ENCODE results near the gene WNT8B. TPM values are rescaled to one million over a fixed set of nuclear protein-coding genes. Genes with fewer than 3 reads are reported as not detected.

The WNT8B gene
- total and polyA plus RNA-seq, 9 of the 15 experiments (the other 6 are each of a cell fraction or from before 2014, with no cell fraction given): not detected

DNA sequence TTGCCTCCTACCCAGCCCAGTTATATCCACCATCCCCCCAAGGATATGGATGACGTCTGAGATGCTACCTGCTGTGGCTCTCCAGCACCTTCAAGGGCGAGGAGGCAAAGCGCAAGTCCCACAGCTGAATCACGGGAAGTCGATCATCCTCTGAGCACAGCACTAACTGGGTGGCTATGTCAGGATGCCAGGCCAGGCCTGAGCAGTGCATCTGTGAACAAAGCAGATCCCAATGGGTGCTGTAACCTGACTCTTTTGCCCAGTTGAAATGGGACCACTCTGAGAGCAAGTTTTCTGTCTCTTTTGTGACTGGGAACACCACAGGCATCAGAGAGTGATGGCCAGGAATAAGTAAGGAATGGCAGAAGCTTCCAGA, 44.5 kb downstream of the WNT8B start:
- POLR2A ChIA-PET: no interaction called here
- no TSS peak for BruUV-seq (replicated peaks)
- Histone ChIP-seq H3K79me2 (ENCODE audit: control insufficient read depth, insufficient read depth, low read length) (no peaks in the 10 kb centered on the region), H3K9ac (ENCODE audit: insufficient read depth in 1 of 2, low read depth in 2 of 2, low read length in 2 of 2) (no peak overlapping the region), H3K9me3 (replicated peaks; ENCODE audit: control insufficient read depth, insufficient read depth, low read depth, low read length) (no peaks in the 10 kb centered on the region), H3K27ac (ENCODE audit: extremely low read depth, low read depth, low read length) (no peak overlapping the region), H4K20me1 (replicated peaks; ENCODE audit: control insufficient read depth, insufficient read depth, low read length) (no peaks in the 10 kb centered on the region), H2AFZ (ENCODE audit: low read depth, low read length) (no peak overlapping the region), H3K9me1 (ENCODE audit: control insufficient read depth, insufficient read depth, low read length) (no peaks in the 10 kb centered on the region), H3K4me1 (replicated peaks in 1 of 2; ENCODE audit: control insufficient read depth in 2 of 2, insufficient read depth in 2 of 2, low read length in 2 of 2) (peaks cover 0 to 4% of the 10 kb centered on the region in 2 experiments; a peak in 2 of 5 replicates), H3K27me3 (ENCODE audit: control insufficient read depth in 2 of 2, insufficient read depth in 2 of 2, low read length in 2 of 2) (no peaks in the 10 kb centered on the region), H3K4me3 (no peak overlapping the region), H3K4me2 (ENCODE audit: insufficient read depth, low read length) (no peak overlapping the region), H3K36me3 (ENCODE audit: control insufficient read depth, insufficient read depth, low read length) (no peaks in the 10 kb centered on the region)
- in situ Hi-C loops (cut with MboI): loop anchor here (5.0 to 10.0 kb wide), 3 partner anchors 70 to 663 kb away; no protein-coding TSS in a partner anchor
- no peak for DNase-seq (ENCODE audit: extremely low read depth in 1 of 4, low spot score in 3 of 4)
- ATAC-seq: no peak
- intact Hi-C loops (cut with micrococcal nuclease): no loop called here
- 66% methylated on average over 4 of the region's 5 CpGs for WGBS (ENCODE audit: insufficient coverage, low coverage, missing lambda C conversion rate)
- CTCF ChIA-PET (ENCODE audit: low intra/inter-chr PET ratio): interaction anchor here (3.7 kb wide), 1 partner anchor 73 kb away, joined by 44 read pairs; no protein-coding TSS in a partner anchor
- FAIRE-seq: no peak
- TF ChIP-seq ZNF347 (CRISPR knock-in tag; IDR thresholded peaks at IDR 0.05; ENCODE audit: low read depth) (no peak), E2F3 (CRISPR knock-in tag; IDR thresholded peaks at IDR 0.05) (no peak), ZNF282 (CRISPR knock-in tag; IDR thresholded peaks at IDR 0.05) (no peak), HCFC1 (IDR thresholded peaks at IDR 0.05; ENCODE audit: low read depth, low read length) (no peak), NFIC (IDR thresholded peaks at IDR 0.05) (no peak), ZC3H8 (IDR thresholded peaks at IDR 0.05) (no peak), TAF7 (tag; IDR thresholded peaks at IDR 0.05) (no peak), TSC22D4 (tag; IDR thresholded peaks at IDR 0.05) (no peak), COPS2 (conservative IDR thresholded peaks at IDR 0.05) (no peak)
- TF ChIP-seq, protein P1, sequence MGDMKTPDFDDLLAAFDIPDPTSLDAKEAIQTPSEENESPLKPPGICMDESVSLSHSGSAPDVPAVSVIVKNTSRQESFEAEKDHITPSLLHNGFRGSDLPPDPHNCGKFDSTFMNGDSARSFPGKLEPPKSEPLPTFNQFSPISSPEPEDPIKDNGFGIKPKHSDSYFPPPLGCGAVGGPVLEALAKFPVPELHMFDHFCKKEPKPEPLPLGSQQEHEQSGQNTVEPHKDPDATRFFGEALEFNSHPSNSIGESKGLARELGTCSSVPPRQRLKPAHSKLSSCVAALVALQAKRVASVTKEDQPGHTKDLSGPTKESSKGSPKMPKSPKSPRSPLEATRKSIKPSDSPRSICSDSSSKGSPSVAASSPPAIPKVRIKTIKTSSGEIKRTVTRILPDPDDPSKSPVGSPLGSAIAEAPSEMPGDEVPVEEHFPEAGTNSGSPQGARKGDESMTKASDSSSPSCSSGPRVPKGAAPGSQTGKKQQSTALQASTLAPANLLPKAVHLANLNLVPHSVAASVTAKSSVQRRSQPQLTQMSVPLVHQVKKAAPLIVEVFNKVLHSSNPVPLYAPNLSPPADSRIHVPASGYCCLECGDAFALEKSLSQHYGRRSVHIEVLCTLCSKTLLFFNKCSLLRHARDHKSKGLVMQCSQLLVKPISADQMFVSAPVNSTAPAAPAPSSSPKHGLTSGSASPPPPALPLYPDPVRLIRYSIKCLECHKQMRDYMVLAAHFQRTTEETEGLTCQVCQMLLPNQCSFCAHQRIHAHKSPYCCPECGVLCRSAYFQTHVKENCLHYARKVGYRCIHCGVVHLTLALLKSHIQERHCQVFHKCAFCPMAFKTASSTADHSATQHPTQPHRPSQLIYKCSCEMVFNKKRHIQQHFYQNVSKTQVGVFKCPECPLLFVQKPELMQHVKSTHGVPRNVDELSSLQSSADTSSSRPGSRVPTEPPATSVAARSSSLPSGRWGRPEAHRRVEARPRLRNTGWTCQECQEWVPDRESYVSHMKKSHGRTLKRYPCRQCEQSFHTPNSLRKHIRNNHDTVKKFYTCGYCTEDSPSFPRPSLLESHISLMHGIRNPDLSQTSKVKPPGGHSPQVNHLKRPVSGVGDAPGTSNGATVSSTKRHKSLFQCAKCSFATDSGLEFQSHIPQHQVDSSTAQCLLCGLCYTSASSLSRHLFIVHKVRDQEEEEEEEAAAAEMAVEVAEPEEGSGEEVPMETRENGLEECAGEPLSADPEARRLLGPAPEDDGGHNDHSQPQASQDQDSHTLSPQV (IDR thresholded peaks at IDR 0.05): no peak
- TF ChIP-seq, protein P2, sequence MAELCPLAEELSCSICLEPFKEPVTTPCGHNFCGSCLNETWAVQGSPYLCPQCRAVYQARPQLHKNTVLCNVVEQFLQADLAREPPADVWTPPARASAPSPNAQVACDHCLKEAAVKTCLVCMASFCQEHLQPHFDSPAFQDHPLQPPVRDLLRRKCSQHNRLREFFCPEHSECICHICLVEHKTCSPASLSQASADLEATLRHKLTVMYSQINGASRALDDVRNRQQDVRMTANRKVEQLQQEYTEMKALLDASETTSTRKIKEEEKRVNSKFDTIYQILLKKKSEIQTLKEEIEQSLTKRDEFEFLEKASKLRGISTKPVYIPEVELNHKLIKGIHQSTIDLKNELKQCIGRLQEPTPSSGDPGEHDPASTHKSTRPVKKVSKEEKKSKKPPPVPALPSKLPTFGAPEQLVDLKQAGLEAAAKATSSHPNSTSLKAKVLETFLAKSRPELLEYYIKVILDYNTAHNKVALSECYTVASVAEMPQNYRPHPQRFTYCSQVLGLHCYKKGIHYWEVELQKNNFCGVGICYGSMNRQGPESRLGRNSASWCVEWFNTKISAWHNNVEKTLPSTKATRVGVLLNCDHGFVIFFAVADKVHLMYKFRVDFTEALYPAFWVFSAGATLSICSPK (IDR thresholded peaks at IDR 0.05; ENCODE audit: borderline replicate concordance): no peak
